IPS-18a (cell line): ENCODE data around the gene OR2K2.
"Not testable (repeated sequence)": the region's sequence is repeated elsewhere in the genome, so short reads cannot be mapped to it uniquely, and the experiment has no call there.

Source experiments
- H3K27ac ChIP-seq: one replicate; pipeline ENCODE4 v1.5.1; 2013; ENCODE audit warnings: low read length
- H3K27me3 ChIP-seq: one replicate; pipeline ENCODE4 v1.6.1; 2013; ENCODE audit warnings: mild to moderate bottlenecking, low read length; ENCODE audit not compliant: control insufficient read depth, insufficient read depth
- H3K36me3 ChIP-seq: one replicate; pipeline ENCODE4 v1.6.1; 2013; ENCODE audit warnings: low read depth, low read length; ENCODE audit not compliant: control insufficient read depth
- H3K4me1 ChIP-seq: one replicate; pipeline ENCODE4 v1.6.1; 2013; ENCODE audit warnings: low read depth, low read length; ENCODE audit not compliant: control insufficient read depth
- H3K4me3 ChIP-seq: one replicate; pipeline ENCODE4 v1.5.1; 2013; ENCODE audit warnings: low read length
- H3K9ac ChIP-seq: one replicate; pipeline ENCODE4 v1.6.1; 2013; ENCODE audit warnings: mild to moderate bottlenecking, low read length, moderate library complexity
- H3K9me3 ChIP-seq: one replicate; pipeline ENCODE4 v1.6.1; 2013; ENCODE audit warnings: low read depth, low read length; ENCODE audit not compliant: control insufficient read depth

Gene OR2K2

DNA sequence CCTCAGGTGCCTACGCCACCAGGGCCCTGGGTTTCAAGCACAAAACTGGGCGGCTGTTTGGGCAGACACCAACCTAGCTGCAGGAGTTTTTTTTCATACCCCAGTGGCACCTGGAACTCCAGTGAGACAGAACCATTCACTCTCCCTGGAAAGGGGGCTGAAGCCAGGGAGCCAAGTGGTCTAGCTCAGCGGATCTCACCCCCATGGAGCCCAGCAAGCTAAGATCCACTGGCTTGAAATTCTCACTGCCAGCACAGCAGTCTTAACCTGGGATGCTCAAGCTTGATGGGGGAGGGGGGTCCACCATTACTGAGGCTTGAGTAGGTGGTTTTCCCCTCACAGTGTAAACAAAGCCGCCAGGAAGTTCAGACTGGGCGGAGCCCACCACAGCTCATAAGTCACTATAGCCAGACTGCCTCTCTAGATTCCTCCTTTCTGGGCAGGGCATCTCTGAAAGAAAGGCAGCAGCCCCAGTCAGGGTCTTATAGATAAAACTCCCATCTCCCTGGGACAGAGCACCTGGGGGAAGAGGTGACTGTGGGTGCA is 4.4 kb upstream of the OR2K2 start:
- H3K9me3 ChIP-seq, H3K4me1 ChIP-seq, H3K9ac ChIP-seq: not testable (repeated sequence)

GRCh38 chr9:111320631-111321030 is 9.4 kb downstream of the OR2K2 start:
- H3K9me3 ChIP-seq: no peaks in the 10 kb centered on the region
- H3K9ac ChIP-seq: no peak overlapping the region
- no peak overlapping the region for H3K27ac ChIP-seq
- no peaks in the 10 kb centered on the region for H3K4me1 ChIP-seq
- H3K27me3 ChIP-seq: no peaks in the 10 kb centered on the region
- no peak overlapping the region for H3K4me3 ChIP-seq
- no peaks in the 10 kb centered on the region for H3K36me3 ChIP-seq

More for the DNA sequence above, 4.4 kb upstream of the OR2K2 start:
- not testable (repeated sequence) for H3K4me3 ChIP-seq, H3K27ac ChIP-seq, H3K36me3 ChIP-seq, H3K27me3 ChIP-seq

DNA sequence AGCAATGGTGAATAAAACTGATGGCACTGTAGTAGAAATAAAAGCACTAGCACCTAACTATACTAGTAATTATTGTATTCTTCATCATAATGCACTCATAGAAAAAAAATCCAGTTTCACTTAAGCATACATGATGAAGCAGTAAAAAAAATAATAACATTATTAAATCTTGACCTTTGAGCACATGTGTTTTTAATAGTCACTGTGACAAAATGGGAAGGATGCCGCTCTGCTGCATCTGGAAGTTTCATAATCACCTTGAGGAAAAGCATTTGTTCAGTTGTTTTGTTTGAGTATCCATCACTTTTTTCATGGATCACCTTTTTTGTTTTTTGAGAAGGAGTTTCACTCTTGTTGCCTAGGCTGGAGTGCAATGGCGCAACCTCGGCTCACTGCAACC is 13.2 kb downstream of the OR2K2 start:
- no peak overlapping the region for H3K4me3 ChIP-seq
- H3K9me3 ChIP-seq: no peaks in the 10 kb centered on the region
- no peaks in the 10 kb centered on the region for H3K4me1 ChIP-seq
- no peak overlapping the region for H3K9ac ChIP-seq
- no peaks in the 10 kb centered on the region for H3K27me3 ChIP-seq
- no peak overlapping the region for H3K27ac ChIP-seq
- no peaks in the 10 kb centered on the region for H3K36me3 ChIP-seq

DNA sequence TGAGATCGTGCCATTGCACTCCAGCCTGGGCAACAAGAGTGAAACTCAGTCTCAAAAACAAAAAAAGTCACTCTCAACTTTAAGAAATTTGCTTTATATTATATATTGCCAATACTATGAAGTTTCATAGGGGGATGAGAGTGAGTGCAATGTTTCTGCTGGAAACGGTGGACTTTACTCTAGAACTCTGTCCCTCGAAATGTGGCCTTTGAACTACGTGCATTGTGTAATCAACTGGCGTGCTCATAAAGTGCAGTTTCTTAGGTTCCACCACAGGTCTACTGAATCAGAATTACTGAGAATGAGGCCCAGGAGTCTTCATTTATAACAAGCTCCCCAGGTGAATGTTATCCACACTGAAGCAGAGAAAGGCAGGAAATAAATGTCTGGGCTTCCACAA is 24.1 kb downstream of the OR2K2 start:
- no peaks in the 10 kb centered on the region for H3K4me1 ChIP-seq
- no peaks in the 10 kb centered on the region for H3K9me3 ChIP-seq
- H3K27me3 ChIP-seq: no peaks in the 10 kb centered on the region
- no peak overlapping the region for H3K9ac ChIP-seq
- no peak overlapping the region for H3K4me3 ChIP-seq
- H3K36me3 ChIP-seq: no peaks in the 10 kb centered on the region
- H3K27ac ChIP-seq: no peak overlapping the region

- H3K9ac ChIP-seq, H3K4me3 ChIP-seq, H3K36me3 ChIP-seq, H3K27me3 ChIP-seq, H3K27ac ChIP-seq, H3K4me1 ChIP-seq, H3K9me3 ChIP-seq: not testable (repeated sequence)
Observed at GRCh38 chr9:111304000-111304399, 26.0 kb downstream of the OR2K2 start.

- no peaks in the 10 kb centered on the region for H3K27me3 ChIP-seq
- H3K27ac ChIP-seq: no peak overlapping the region
- H3K4me3 ChIP-seq: no peak overlapping the region
- peaks cover 8% of the 10 kb centered on the region for H3K4me1 ChIP-seq
- peaks cover 5% of the 10 kb centered on the region for H3K9me3 ChIP-seq
- H3K9ac ChIP-seq: no peak overlapping the region
- H3K36me3 ChIP-seq: no peaks in the 10 kb centered on the region
Observed at GRCh38 chr9:111301195-111301594, 28.8 kb downstream of the OR2K2 start.

- Histone ChIP-seq H3K27ac (no peak overlapping the region), H3K9ac (no peak overlapping the region), H3K4me3 (no peak overlapping the region), H3K36me3 (no peaks in the 10 kb centered on the region), H3K4me1 (peaks cover 8% of the 10 kb centered on the region), H3K9me3 (peaks cover 5% of the 10 kb centered on the region), H3K27me3 (no peaks in the 10 kb centered on the region)
Observed at GRCh38 chr9:111300140-111300735, 29.8 kb downstream of the OR2K2 start.

DNA sequence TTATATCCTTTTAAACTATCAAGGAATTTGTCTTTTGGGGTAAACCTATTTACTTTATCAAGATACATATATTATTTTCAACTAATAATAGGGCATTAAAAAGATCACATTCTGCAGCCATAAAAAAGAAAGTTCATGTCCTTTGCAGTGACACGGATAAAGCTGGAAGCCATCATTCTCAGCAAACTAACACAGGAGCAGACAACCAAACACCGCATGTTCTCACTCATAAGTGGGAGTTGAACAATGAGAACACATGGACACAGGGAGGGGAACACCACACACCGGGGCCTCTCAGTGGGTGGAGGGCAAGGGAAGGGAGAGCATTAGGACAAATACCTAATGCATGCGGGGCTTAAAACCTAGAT is 30.4 kb downstream of the OR2K2 start:
- H3K9ac ChIP-seq, H3K9me3 ChIP-seq, H3K4me3 ChIP-seq, H3K27ac ChIP-seq, H3K4me1 ChIP-seq, H3K27me3 ChIP-seq, H3K36me3 ChIP-seq: not testable (repeated sequence)

DNA sequence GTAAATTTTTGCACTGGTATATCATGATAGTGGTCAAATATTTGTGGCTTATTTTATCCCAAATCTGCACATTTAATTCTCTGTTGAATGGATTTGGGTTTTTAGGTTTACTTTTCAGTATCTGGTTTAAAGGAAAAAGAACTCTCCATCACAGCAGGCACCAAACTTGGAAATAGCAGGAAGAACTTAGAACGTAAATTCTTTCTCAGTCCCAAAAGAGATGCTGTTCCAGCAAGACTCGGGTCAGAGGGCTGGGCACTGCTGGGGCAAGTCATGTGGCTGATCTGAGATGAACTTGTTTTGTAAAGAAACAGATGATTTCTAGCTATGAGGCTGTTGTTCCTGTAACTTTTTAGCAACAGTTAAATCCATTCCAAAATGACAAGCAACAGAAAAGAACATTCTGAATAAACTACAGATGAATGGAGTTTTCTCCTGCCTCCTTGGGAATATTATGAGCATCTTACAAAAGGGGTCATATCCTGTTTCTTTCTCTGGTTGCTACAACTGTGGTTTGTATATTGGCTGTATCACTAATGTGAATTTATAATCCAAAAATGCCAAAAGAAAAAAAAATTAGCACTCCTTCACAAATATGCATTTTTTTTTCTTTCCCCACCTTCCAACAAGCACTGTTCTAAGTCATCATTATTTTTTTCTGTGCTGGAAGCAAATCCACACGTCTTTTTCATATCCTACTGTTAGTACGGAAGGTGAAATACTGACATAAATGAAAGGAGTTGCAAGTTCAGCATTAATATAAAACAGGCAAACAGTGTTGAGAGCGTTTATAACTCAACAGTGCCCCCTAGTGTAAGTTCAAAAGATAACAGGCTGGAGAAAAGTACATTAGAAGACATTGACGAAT is 31.1 kb downstream of the OR2K2 start:
- H3K9me3 ChIP-seq: peaks cover 5% of the 10 kb centered on the region
- no peak overlapping the region for H3K27ac ChIP-seq
- peaks cover 8% of the 10 kb centered on the region for H3K4me1 ChIP-seq
- H3K27me3 ChIP-seq: no peaks in the 10 kb centered on the region
- H3K9ac ChIP-seq: no peak overlapping the region
- no peaks in the 10 kb centered on the region for H3K36me3 ChIP-seq
- H3K4me3 ChIP-seq: no peak overlapping the region

DNA sequence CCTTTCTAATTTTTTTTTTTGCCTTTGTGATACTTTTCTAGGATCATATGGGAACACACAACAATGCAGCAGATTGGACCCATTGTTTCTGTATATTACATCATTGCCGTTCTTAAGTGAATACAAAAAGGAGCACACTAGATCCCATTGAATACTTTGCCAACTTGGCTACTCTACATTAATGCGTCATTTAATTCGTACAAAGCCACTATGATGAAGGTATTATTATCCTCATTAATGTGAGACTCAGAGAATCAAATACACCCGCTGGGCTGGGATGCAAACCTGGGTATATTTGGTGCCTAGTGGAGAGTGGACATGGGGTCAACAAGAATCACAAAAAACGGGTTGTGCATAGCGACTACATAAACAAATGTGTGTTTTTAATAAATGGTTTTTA is 31.9 kb downstream of the OR2K2 start:
- Histone ChIP-seq H3K9me3 (peaks cover 5% of the 10 kb centered on the region), H3K4me3 (no peak overlapping the region), H3K36me3 (no peaks in the 10 kb centered on the region), H3K27me3 (no peaks in the 10 kb centered on the region), H3K4me1 (peaks cover 8% of the 10 kb centered on the region), H3K9ac (no peak overlapping the region), H3K27ac (no peak overlapping the region)

DNA sequence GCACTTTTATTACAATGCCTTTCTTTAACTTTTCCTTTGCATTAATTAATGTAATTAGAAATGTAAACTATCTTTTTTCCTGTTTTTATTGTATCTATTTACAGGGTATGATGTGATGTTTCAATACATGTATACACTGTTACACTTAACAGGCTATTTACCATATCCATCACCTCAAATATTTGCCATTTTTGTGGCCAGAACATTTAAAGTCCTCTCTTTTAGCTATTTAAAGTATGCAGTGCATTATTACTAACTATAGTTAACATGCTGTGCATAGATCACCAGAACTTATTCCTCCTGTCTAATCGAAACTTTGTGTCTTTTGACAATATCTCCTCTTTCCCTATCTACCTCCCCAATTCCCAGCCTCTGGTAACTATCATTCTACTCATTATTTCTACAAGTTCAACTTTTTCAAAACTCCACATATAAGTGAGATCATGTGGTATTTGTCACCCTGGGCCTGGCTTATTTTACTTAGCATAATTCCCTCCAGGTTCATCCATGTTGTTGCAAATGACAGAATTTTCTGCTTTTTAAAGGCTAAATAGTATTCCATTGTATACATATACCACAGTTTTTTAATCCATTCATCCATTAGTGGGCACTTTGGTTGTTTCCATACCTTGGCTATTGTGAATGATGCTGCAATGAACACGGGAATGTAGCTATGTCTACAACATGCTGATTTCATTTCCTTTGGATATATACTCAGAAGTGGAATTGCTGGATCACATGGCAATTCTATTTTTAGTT is 32.8 kb downstream of the OR2K2 start:
- no peaks in the 10 kb centered on the region for H3K27me3 ChIP-seq
- H3K4me1 ChIP-seq: peaks cover 8% of the 10 kb centered on the region
- no peak overlapping the region for H3K27ac ChIP-seq

More for the DNA sequence above, 32.8 kb downstream of the OR2K2 start:
- no peak overlapping the region for H3K9ac ChIP-seq
- no peaks in the 10 kb centered on the region for H3K36me3 ChIP-seq
- H3K4me3 ChIP-seq: no peak overlapping the region
- H3K9me3 ChIP-seq: peaks cover 5% of the 10 kb centered on the region
